Measurements from ENCODE around the gene PRPF6.

The PRPF6 gene

DNA sequence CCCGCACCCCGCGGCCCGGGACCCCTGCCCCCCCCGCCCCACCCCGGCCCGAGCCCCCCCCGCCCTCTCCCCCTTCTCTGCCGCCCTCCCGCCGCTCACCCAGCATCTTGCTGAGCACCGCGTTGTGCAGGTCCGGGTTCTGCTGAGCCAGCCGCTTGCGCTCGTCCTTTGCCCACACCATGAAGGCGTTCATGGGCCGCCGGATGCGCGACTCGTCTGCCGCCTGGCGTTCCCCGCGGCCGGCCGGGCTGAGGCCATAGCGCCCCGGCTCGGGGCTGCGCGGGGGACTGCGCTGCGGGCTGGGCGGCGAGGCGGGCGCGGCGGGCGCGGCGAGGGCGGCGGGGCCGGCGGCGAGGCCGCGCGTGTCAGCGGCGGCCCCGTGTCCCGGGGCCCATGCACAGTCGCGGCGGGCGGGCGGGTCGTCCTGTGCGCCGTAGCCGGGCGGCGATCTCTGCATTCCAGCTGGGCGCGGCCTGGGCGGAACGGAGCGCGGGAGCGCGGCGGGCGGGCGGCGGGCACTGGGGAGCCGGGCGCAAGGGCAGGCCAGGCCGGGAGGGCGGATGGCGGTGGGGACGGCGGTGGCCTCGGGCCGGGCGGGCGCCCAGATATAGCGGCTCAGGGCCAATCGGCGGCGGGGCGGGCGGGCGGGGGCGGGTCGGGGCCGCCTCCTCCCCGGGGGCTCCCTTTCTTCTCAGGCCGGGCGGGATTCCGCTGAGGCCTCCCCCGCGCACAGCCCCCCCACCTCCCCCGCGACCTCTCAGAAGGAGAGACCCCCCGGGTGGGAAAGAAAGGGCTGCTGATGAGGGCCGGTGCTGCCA lies 68.3 kb downstream of the PRPF6 start, which contains the start of gene SOX18:
TSS of gene SOX18 (minus strand) at position 580 of the 818 bp plus-strand sequence. CDS start at position 457, 123 bp downstream.
- DNase-seq (ENCODE audit: low spot score) = peak; percentile 74

DNA sequence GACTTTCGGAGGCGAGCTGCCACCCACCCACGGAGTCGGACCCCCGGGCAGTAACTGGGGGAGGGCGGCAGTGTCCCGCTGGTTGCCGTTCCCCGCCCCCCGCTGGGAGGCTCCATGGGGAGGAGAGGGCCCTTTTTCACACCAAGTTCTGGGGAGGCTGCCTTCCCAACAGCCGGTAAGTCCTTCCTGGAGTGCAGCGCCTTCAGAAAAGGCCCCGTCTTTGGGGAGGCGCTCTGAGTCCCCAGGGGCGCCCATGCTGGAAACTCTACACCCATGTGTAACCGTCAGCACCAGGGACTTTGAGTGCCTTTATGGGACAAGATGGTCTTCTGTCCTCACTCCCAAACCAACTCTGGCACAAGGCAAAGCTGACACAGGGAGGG lies 68.9 kb downstream of the PRPF6 start:
- DNase-seq (ENCODE audit: low spot score) = no peak

DNA sequence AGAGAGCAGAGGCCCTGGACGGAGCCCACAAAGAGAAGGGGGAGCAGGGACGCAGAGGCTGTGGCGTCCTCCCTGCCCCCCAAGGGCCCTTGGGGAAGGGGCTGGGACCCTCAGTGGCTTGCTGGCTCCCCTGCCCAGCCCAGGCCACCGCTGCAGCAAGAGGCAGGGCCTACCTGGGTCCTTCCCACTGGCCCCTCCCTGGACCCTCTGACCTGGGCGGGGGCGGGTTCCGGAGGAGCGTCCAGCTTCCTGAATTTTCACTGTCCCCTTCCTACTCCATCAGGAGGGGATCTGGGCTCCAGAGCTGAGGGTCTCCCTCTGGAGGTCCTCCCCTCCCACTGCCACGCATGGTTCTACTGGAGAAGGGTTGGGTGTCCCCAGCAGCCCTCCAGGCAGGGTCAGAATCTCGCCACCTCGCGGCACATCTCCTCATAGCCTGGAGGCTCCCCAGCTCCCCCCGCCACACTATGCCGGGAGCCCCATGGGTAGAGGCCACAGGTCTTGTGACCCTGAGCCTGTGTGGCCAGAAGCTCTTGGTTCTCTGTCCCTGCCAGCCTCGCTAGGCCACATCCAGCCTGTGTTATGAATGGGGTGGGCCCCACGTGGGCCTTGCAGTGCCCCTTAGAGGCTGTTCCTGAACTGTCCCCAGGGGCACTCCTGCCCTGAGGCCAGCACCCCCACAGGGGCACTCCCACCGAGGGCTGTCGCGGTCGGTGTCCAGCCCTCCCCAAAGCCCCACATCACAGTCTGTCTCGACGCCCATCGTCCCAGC lies 69.5 kb downstream of the PRPF6 start:
- DNase-seq (ENCODE audit: low spot score) = no peak

DNA sequence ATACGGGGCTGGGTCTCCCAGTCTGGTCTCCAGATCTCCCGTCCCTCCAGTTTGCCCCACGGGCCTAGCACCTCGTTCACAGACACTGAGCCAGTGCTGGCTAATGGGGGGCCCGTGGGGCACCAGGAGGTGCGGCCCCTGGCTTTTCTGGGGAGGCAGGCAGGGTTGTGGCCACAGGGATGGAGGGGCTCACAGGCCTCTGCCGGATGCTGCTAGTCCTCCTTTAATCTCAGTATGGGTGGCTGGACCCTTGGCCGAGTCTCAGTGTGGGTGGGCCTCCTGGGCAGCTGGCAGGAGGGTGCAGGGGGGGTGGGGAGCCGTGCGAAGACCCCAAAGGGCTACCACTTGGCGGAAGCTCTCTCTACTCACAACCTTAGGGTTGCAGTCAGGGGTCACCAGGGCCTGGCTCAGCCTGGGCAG lies 70.1 kb downstream of the PRPF6 start:
- no peak for DNase-seq (ENCODE audit: low spot score)

DNA sequence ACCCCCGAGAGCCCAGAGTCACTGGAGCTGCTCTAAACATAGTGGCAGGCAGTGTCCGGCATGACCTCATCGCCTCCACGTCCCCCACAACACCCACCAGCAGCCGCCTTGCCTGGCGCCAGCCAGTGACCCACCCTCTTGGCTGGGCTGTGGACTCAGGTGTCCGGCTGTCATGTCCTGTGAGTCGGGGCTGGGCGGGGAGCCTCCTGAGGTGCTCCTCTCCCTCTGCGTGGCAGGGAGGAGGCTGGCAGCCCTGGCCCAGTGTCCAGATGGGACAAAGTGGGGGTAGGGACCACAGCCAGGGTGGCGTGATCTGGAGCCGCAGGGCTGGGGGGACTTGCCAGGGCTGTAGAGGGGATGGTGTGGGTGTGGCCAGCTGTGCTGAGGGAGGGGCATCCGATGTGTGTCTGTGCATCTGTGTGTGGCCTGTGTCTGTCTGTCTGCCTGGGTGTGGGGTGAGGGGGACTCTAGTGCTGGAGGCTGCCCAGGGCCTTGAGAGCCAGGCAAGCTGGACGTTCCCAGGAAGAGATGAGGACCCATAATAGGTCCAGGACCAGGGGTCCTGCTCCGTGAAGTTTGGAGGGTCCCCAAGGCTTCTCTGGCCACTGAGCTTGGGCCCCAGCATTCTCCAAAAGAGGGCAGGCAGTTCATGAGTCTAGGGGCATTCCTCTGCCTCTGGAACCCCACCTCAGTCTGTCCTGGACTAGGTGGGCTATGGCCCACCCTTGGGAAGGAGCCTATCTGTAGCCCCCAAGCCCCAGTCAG lies 70.8 kb downstream of the PRPF6 start:
- DNase-seq (ENCODE audit: low spot score) = no peak

DNA sequence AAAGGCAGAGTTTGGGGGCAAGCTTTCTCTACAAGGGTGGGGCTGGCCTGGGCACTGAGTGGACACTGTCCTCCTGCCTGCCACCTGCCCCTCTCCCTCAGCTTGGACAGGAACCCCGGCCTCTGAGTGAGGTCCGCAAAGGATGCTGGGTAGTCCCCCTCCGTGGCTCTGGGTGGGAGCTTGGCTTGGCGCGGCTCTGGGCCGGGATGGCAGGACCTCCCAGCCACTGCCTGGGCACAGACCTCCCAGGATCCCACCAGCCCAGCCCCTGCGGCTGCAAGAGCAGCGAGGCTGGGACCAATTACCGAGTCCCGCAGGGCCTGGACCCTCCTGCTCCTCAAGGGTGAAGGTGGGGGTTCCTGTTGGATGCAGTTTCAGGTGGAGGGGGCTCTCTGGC lies 71.4 kb downstream of the PRPF6 start:
- DNase-seq (ENCODE audit: low spot score) = no peak

DNA sequence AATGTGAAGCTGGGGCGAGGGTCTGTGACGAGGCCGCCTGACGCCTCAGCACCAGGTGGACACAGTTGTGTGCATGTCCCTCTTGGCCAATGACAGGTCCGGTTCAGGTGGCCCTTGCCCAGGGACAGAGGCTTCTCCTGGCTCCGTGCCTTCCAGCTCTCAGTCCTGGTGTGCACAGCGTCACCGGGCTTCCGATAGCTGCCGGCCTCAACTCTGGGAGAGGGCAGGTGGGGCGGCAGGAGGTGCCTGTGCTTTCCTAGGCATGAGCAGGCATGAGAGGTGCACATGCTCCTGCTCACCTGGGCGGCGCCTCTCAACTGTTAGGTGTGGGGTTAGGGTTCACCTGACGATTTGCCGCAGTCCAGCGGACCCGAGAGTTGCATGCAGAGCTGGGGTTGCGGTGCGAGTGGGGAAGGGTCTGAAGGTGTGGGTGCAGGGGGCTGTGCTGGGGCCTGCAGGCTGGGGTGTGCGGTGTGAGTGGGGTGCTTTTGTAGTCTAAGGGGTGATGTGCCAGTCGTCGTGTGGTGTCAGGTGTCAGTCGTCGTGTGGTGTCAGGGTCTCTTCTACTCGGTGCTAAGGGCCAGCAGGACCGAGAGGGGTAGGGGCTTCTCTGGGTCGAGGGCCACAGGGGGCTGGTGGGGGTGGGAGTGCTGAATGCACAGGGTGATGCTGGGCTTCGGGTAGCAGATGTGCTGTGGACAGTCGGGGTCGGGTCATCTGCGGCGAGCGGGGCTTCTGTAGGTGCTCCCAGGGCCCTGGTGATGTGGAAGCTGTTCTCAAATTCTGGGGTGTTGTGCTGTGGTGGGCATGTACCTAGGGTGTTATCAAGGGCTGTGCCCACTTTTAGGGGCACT lies 72.3 kb downstream of the PRPF6 start:
- DNase-seq (ENCODE audit: low spot score) = no peak

DNA sequence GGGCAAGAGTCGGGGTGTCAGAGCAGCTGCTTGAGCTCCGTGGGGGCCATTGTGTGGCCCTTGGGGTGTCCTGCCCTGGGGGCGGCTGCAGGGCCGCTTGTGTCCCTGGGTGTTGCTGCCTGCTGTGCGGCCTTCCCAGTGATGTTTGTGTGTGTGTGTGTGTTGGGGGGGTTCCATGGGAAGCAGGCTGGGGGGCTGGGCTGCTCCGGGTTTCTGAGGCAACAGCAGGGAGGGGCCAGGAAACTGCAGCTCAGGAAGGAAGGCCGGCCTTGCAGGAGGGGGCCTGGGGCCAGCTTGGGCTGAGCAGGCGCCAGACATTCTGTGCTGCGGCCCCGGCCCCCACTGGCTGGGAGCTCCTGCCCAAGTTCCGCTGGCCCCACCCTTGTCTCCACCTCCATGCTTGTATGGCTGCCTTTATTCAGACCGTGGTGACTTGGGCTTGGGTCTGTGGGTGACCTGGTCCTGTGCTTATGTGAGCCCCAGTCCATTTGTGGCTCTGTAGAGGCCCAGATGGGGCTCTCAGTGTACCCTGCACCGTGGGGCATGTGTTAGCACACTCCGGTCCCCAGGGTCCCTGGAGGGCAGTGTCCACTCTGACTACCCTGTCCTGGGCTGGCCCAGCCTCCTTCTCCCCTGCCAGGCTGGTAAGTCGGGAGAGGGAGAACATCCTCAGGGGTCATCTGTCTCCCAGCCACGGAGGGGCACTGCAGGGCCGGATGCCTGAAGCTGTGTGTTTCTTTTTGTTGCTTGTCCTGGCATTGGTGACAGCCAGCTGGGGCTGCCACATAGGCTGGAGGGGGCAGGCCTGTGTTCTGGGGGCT lies 73.1 kb downstream of the PRPF6 start:
- no peak for DNase-seq (ENCODE audit: low spot score)

DNA sequence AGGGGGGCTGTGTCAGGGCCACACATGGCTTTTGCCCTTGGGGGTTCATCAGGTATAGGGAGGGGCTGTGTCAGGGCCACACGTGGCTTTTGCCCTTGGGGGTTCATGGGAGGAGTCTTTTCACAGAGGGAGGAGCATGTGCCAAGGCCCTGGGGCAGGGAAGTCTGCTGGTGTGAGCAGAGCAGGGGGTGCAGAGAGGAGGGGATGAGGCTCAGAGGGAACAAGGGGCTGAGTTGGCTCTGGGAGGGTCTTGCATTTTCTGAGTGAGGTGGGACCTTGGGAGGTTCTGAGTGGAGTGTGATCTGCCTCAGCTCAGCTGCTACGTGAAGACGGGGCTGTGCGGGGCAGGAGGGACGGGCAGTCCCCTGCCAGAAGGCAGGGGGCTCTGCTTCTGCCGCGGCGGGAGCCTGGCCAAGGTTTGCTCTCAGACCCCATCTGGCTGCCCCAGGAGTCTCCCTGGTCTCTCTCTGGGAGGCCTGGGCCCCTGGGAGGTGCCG lies 74.5 kb downstream of the PRPF6 start:
- DNase-seq (ENCODE audit: low spot score) = no peak

DNA sequence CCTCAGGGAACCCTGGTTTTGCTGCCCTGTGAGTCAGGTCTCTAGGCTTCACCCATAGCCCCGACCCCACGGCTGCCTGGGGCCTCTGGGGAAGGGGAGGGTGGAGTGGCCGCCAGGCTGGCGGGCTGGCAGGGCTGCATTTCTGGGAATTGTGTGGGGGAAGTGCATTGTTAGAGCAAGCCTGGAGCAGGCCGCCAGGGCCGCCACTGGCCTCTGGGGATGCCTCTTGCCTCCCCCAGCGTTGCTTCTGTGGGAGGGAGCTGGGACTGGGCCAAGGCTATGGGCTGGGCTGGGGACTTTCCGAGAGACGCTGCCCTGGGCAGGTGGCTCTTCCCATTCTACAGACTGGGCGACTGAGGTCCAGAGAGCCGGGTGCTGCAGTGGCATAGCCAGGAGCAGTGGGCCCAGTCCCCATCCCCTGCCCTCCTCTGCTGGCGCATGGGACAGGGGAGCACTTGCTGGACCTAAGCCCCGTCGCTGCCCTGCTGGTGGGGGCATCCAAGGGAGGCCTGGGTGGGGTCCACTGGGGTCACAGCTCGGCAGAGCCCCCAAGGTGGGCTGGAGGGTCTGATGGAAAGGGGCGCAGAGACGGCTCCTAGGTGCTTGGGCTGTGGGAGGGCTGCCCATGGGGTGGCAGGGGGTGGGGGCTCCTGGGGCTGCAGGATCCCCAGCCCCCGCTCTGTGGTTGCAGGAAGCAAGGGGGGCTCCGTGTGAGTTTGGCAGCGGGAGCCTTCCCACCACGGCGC lies 75.1 kb downstream of the PRPF6 start:
- no peak for DNase-seq (ENCODE audit: low spot score)

DNA sequence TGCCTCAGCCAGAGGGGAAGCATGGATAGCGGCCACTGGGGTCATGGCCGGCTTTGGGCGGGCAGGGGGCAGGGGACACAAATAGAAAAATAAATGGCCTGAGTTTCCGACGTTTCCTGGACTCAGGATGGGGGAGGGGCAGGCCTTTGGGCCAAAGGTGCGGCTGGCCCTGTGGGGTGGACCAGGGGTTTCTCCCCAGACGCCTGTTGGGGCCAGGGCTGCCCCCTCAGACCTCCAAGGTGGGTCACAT lies 75.6 kb downstream of the PRPF6 start:
- no peak for DNase-seq (ENCODE audit: low spot score)

DNA sequence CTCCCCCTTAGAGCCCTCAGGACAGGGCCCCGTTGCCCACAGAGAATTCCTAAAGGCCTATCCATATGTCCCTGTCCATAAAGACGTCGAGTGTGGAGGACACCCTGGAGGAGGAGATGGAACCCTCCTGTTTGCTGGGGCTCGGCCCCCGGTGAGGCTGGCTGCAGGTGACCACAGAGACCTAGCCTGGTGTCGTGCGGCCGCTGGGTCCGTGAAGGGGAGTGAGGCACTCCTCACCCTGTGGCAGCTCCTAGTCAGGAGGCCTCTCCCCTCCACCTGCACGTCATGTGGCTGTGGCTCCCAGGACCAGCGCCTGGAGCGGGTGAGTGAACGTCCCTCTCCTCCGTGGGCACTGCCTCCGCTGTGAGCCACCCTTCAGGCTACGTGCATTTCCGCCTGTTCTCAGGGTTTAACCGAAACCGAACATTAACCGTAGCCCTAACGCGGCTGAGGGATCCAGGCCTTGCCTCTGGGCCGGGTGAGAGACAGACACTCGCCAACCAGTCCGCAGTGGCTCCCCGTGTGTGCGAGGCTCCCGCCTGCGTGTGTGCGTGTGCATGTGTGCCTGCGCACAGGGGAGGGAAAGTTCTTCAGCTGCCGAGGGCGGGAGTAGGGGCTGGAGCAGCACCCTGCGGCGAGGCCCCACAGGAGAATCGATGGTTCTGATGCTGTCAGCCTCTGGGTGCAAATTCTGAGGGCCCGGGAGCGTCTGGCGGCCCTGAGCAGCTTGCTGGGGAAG lies 76.1 kb downstream of the PRPF6 start:
- DNase-seq (ENCODE audit: low spot score) = no peak

DNA sequence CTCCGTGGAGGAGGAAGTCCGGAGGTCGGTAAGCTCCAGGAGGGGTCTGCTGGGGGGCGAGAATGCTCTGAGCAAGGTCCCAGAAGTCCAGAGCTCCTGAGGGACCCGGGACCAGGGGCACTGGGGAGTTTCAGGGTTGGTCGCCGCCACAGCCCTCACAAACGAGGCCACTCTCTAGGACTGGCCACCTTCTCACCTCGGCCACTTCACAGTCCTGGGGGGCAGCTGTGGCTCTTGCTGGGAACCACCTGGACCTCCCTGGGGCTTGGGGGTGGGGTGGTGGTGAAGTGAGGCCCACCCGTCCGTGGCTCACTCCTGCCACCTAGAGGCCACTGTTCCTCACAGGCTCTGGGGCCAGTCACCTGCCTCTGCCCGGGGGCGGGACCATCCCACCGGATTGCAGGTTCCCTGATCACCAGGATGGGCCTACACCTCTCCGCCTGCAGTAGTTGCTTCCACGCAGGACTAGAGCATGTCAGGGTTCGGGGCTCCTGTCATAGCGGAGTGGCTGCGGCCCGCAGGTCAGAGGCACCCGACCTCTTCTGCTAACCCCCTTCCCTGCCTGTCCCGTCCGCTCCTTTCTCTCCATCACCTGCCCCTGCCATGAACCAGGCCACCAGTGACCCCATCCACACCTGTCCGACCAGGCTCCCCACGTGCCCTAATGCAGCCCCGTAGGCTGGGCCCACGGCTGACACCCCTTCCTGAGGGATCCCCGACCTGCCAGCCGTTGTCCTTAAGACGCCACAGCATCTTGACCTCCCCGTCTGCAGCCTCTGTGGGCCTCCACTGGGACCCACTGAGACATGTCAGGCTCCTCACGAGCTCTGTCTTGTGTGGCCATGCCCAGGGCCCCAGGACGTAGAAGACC lies 76.9 kb downstream of the PRPF6 start:
- peak; percentile 90 for DNase-seq (ENCODE audit: low spot score)

DNA sequence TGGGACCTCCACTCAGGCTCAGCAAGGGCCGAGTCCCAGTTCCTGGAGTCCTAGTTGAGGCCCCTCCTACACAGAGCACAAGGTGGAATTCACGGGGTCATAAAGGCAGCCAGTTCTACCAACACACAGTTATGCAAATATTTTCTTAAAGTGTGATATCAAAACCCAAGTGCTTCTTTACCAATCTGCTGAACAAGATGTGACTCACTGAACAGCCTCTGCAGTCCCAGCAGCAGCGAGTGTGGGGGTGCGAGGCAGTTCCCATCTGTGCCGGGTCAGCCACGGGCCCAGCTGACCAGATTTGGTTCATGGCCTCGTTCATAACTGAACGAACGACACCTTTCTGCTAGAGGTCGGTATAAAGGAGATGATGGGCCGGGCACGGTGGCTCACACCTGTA lies 77.6 kb downstream of the PRPF6 start:
- no peak for DNase-seq (ENCODE audit: low spot score)

DNA sequence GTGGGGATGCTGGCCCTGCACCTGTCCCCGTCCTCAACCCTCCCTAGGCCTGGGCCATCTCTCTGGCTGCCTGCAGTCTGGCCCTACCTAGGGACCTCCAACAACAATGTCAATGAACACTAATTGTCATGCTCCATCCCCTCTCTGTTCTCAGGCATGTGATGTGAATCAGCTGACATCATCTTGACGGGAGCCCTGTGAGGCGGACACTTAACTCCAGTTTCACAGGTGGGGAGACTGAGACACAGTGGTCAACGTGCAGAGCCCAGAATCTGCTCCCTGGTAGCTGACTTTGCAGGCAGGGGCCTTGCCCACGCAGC lies 81.3 kb downstream of the PRPF6 start:
- DNase-seq (ENCODE audit: low spot score) = no peak

DNA sequence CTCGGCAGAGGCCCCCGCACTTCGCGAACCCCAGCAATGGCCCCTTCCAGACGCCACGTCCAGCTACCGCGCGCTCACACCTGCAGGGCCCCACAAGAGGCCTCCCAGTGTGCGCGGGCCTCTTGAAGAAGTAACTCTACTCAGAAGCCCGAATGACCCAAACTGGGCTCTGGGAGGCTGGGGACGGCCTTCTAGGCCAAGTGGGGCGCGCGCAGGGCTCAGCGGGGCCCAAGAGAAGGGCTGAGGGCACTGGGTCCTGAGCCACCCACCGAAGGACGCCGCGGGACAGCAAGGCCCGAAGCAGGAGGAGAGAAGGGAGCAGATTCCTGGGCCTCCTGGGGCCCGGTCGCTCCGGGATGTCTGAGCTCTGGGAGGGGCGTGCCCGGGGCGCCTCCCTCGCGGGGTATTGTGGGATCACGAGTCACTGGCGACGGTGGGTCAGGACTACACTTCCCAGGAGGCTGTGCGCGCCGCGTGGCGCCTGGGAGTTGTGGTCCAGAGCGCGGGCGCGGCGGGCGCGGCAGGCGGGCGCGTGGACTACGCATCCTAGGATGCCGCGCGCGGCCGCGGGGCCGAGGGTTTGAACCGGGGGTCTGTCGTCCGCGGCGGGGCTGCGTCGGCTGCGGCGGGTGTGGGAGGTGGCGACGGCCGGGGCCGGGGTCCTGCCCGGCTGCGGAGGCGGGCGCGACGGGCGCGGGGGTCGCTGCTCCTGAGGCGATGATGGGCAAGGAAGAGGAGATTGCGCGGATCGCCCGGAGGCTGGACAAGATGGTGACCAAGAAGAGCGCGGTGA lies 81.9 kb downstream of the PRPF6 start, which contains the start of gene TCEA2:
TSS of gene TCEA2 (plus strand) at position 603 of the 793 bp plus-strand sequence. CDS start at position 718, 115 bp downstream.
- DNase-seq (ENCODE audit: low spot score) = peak; percentile 99

DNA sequence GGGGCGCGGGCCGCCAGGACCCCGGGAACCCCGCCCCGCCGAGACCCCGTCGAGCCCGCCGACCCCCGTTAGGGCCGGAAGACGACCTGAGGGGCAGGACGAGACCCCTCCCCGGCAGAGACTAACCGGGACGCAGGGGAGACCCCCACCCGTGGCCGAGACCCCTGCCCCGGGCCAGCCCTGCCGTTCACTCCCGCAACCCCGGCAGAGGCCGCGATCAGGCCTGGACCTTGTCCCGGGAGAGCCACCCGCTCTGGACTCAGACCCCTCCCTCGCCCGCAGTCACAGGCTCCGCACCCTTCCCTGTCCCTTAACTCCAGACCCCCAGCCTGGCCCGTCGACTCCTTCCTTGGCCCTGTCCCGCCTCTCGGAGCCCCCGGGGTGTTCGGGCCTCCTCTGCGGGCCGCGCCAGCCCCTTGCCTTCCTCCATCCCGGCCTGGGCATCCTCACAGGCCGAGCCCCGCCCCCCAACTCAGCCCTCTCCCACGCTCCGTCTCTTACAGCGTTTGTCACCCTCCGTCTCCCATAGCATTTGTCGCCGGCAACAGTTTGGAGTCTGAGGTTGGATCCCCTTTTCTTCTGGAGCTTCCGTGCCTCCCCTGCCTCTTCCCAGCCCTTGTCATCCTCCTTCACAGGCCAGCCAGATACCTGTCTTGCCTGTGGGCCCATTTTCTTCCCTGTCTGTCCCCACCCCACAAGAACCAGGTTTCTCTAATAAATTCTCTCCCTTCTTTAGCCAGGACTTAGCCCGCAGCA lies 82.6 kb downstream of the PRPF6 start:
- no peak for DNase-seq (ENCODE audit: low spot score)
